Ishikawa (cell line): Measurements from ENCODE around the gene ZNF358.

Experiments used
- CEBPB ChIP-seq: IDR thresholded peaks from 2 replicates; pipeline ENCODE4 v1.6.1; 2012
- CREB1 ChIP-seq: IDR thresholded peaks from 2 replicates; pipeline ENCODE4 v1.6.1; 2012; ENCODE audit warnings: low read depth
- EGR1 ChIP-seq: IDR thresholded peaks from 2 replicates; pipeline ENCODE4 v1.6.1; 2012
- EP300 ChIP-seq: IDR thresholded peaks from 2 replicates; pipeline ENCODE4 v1.6.1; 2012; ENCODE audit warnings: borderline replicate concordance
- FOXM1 ChIP-seq: IDR thresholded peaks from 2 replicates; pipeline ENCODE4 v1.6.1; 2012; ENCODE audit warnings: low read depth, borderline replicate concordance
- NFIC ChIP-seq: IDR thresholded peaks from 2 replicates; pipeline ENCODE4 v1.6.1; 2012
- RAD21 ChIP-seq: IDR thresholded peaks from 2 replicates; pipeline ENCODE4 v1.6.1; 2012; ENCODE audit warnings: low read depth
- TAF1 ChIP-seq: IDR thresholded peaks from 2 replicates; pipeline ENCODE4 v1.6.1; 2012; ENCODE audit warnings: low read depth, mild to moderate bottlenecking
- TCF12 ChIP-seq: IDR thresholded peaks from 2 replicates; pipeline ENCODE4 v1.6.1; 2012; ENCODE audit warnings: low read depth
- TEAD4 ChIP-seq: IDR thresholded peaks from 2 replicates; pipeline ENCODE4 v1.6.1; 2012
- YY1 ChIP-seq: IDR thresholded peaks from 2 replicates; pipeline ENCODE4 v1.6.1; 2012; ENCODE audit warnings: low read depth
- ZBTB7A ChIP-seq: IDR thresholded peaks from 2 replicates; pipeline ENCODE4 v1.6.1; 2012; ENCODE audit warnings: low read depth
- TF ChIP-seq, protein P1 (sequence below): IDR thresholded peaks from 2 replicates; pipeline ENCODE4 v1.6.1; 2012
- TF ChIP-seq, protein P2 (sequence below): IDR thresholded peaks from 2 replicates; pipeline ENCODE4 v1.6.1; 2012
- TF ChIP-seq, protein P3 (sequence below): IDR thresholded peaks from 2 replicates; pipeline ENCODE4 v1.6.1; 2012; ENCODE audit warnings: low read depth, mild to moderate bottlenecking

The ZNF358 gene

DNA sequence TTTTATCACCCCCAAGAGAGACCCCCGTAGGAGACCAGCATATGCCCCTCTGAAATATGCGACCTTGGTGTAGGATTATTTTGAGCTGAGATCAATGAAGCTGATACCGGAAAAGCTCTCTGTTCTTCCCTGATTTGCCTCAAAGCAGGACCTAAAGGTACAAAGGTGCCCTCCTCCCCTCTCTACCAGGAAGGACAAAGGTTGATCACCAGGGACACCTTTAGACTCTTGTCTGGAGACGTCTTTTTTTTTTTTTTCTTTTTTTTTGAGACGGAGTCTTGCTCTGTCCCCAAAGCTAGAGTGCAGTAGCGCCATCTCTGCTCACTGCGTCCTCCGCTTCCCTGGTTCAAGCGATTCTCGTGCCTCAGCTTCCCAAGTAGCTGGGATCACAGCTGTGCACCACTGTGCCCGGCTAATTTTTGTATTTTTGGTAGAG lies 26.3 kb upstream of the ZNF358 start:
- no peak for TF ChIP-seq CREB1
- TF ChIP-seq CEBPB, result no peak
- no peak for TF ChIP-seq EGR1
- no peak for TF ChIP-seq FOXM1
- TF ChIP-seq, protein P1, sequence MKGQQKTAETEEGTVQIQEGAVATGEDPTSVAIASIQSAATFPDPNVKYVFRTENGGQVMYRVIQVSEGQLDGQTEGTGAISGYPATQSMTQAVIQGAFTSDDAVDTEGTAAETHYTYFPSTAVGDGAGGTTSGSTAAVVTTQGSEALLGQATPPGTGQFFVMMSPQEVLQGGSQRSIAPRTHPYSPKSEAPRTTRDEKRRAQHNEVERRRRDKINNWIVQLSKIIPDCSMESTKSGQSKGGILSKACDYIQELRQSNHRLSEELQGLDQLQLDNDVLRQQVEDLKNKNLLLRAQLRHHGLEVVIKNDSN, result no peak
- TF ChIP-seq, protein P2, sequence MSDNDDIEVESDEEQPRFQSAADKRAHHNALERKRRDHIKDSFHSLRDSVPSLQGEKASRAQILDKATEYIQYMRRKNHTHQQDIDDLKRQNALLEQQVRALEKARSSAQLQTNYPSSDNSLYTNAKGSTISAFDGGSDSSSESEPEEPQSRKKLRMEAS, result no peak
- no peak for TF ChIP-seq RAD21
- no peak for TF ChIP-seq YY1
- TF ChIP-seq, protein P3, sequence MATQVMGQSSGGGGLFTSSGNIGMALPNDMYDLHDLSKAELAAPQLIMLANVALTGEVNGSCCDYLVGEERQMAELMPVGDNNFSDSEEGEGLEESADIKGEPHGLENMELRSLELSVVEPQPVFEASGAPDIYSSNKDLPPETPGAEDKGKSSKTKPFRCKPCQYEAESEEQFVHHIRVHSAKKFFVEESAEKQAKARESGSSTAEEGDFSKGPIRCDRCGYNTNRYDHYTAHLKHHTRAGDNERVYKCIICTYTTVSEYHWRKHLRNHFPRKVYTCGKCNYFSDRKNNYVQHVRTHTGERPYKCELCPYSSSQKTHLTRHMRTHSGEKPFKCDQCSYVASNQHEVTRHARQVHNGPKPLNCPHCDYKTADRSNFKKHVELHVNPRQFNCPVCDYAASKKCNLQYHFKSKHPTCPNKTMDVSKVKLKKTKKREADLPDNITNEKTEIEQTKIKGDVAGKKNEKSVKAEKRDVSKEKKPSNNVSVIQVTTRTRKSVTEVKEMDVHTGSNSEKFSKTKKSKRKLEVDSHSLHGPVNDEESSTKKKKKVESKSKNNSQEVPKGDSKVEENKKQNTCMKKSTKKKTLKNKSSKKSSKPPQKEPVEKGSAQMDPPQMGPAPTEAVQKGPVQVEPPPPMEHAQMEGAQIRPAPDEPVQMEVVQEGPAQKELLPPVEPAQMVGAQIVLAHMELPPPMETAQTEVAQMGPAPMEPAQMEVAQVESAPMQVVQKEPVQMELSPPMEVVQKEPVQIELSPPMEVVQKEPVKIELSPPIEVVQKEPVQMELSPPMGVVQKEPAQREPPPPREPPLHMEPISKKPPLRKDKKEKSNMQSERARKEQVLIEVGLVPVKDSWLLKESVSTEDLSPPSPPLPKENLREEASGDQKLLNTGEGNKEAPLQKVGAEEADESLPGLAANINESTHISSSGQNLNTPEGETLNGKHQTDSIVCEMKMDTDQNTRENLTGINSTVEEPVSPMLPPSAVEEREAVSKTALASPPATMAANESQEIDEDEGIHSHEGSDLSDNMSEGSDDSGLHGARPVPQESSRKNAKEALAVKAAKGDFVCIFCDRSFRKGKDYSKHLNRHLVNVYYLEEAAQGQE, result no peak
- TF ChIP-seq TCF12, result no peak
- TF ChIP-seq TAF1, result no peak
- no peak for TF ChIP-seq EP300
- TF ChIP-seq ZBTB7A, result no peak
- no peak for TF ChIP-seq TEAD4

DNA sequence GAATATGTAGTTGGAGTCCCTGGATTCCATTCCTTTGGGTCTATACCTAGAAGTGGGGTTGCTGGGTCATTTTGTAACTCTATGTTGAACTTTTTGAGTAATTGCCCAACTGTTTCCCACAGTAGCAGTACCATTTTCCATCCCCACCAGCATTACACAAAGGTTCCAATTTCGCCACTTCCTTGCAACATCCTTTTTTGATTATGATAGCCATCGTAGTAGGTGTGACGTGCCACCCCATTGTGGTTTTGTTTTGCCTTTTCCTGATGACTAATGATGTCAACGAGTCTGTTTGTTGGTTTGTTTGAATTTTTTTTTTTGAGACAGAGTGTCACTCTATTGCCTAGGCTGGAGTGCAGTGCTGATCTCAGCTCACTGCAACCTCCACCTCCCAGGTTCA lies 23.8 kb upstream of the ZNF358 start:
- TF ChIP-seq, protein P2, result no peak
- TF ChIP-seq, protein P3, result no peak
- TF ChIP-seq CREB1 (no peak), CEBPB (no peak), YY1 (no peak), FOXM1 (no peak), RAD21 (no peak), ZBTB7A (no peak), TEAD4 (no peak), EGR1 (no peak), EP300 (no peak), NFIC (no peak), TAF1 (no peak), TCF12 (no peak)
- TF ChIP-seq, protein P1, result no peak

DNA sequence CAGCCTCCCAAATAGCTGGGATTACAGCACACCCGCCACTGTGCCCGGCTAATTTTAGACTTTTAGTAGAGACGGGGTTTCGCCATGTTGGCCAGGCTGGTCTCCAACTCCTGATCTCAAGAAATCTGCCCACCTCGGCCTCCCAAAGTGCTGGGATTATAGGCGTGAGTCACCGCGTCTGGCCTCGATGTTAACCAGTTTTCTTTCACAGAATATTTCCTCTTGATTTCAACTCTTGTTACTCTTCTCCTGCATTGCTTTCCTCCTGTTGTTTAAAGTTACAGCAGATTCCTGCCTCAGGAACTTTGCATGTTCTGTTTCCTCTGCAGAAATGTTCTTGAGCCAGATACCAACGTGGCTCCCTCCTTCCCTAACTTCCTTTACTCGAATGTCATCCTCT lies 23.3 kb upstream of the ZNF358 start:
- TF ChIP-seq, protein P1, result no peak
- TF ChIP-seq NFIC (no peak), EP300 (no peak), RAD21 (no peak), CEBPB (no peak), TCF12 (no peak)

DNA sequence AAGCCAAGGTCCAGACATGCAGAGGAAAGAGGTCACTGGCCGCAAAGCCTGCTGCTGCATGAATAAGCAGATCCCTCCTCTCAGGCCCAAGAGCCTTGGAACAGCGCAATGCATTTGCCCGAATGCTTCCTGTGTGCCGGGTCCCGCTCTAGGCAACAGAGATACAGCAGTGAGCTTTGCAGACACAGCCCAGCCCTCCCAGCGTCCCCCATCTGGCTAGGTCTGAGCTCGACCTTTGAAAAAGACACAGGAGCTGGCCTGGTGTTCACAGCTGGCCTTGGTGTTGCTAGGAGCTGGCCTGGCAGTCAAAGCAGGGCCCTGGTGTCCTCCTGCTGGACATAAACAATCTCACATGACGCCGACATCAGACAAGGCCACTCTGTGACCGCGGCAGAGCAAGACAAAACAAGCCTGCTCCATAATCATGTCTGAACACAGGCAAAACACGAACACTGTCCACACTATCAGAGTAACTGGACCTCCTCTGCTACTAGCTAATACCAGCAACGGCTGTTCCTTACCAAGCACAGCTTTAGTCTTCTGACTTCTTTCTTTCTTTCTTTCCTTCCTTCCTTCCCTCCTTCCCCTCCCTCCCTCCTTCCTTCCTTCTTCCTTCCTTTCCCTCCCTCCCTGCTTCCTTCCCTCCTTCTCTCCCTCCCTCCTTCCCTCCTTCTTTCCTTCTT lies 21.3 kb upstream of the ZNF358 start:
- TF ChIP-seq, protein P3, result no peak
- TF ChIP-seq CREB1, result no peak
- no peak for TF ChIP-seq EP300
- TF ChIP-seq RAD21, result no peak
- TF ChIP-seq CEBPB, result no peak
- TF ChIP-seq YY1, result no peak
- TF ChIP-seq ZBTB7A, result no peak
- no peak for TF ChIP-seq TCF12
- TF ChIP-seq FOXM1, result no peak
- no peak for TF ChIP-seq TEAD4
